Ovary (tissue), 9 donors: ENCODE data around the gene CDADC1. TPM values are rescaled to one million over a fixed set of nuclear protein-coding genes. Genes with fewer than 3 reads are reported as not detected.
"Not testable (repeated sequence)": the region's sequence is repeated elsewhere in the genome, so short reads cannot be mapped to it uniquely, and the experiment has no call there.

ENCODE experiments used
- DNase-seq, 5 donors: peaks; one replicate each; pipeline ENCODE4 v3.0.0-alpha.2; 2019 to 2020
- H3K27ac ChIP-seq, 2 donors: fragments of 200-600 bp; one replicate each; pipeline versions ENCODE4 v1.5.1 to v1.8.0; 2019 to 2022
- H3K27me3 ChIP-seq: fragments of 200-600 bp; one replicate; pipeline ENCODE4 v1.8.0; 2022
- H3K36me3 ChIP-seq: fragments of 200-600 bp; sonication (generic); one replicate; pipeline ENCODE4 v1.5.1; 2019
- H3K4me1 ChIP-seq: one replicate; pipeline ENCODE4 v1.8.1; 2013; ENCODE audit warnings: mild to moderate bottlenecking, moderate library complexity; ENCODE audit not compliant: insufficient read depth
- H3K4me3 ChIP-seq: fragments of 200-600 bp; sonication (generic); one replicate; pipeline ENCODE4 v1.5.1; 2017
- H3K9me3 ChIP-seq, 2 donors: fragments of 200-600 bp in 1 of 2; sonication (generic) in 1 of 2; one replicate each; pipeline versions ENCODE4 v1.5.1 to v1.8.1; 2013 to 2019; ENCODE audit warnings: mild to moderate bottlenecking in 1 of 2, moderate library complexity in 1 of 2
- CTCF ChIP-seq, 3 donors: fragments of 450-650 bp in 2 of 3; fragments of 200-600 bp in 1 of 3; IDR thresholded peaks; one replicate each; pipeline versions ENCODE4 v1.5.1 to v1.8.0; 2016 to 2022; ENCODE audit warnings: antibody characterized with exemption in 3 of 3, mild to moderate bottlenecking in 1 of 3
- EP300 ChIP-seq: sonication (generic); formaldehyde crosslinking; IDR thresholded peaks from one replicate; pipeline ENCODE4 v1.6.1; 2017; ENCODE audit warnings: antibody characterized with exemption
- POLR2A ChIP-seq: fragments of 450-650 bp; IDR thresholded peaks from one replicate; pipeline ENCODE4 v1.6.1; 2017; ENCODE audit warnings: antibody characterized with exemption, mild to moderate bottlenecking, moderate library complexity
- WGBS, 3 donors: extraction: QIAGEN DNeasy Blood & Tissue Kit in 1 of 3; methylation state at CpG; one replicate each; pipeline versions ENCODE4 v1.1.5 to v1.1.7; 2013 to 2017; 5-methylcytosine and 5-hydroxymethylcytosine counted together
- intact Hi-C, 4 donors: fragments of 100-400 bp; cut with DNase I; formaldehyde crosslinking; loops; one replicate each; pipeline versions ENCODE4 v1.11.0 to v1.15.1; 2022 to 2023
- polyA plus RNA-seq, 2 donors: library from polyadenylated mRNA; stranded (reverse); fragments of 200-250 nt in 1 of 2; fragments of 350-450 nt in 1 of 2; fragmentation: Illumina TruSeq in 1 of 2; extraction: RNeasy Lipid Tissue Mini Kit (QIAGEN cat#74804) in 1 of 2; gene quantifications; one replicate each; pipeline ENCODE4 v1.2.3, GENCODE V29; 2013 to 2014
- total RNA-seq, 7 donors: library from RNA; depleted of rRNA in 2 of 7; stranded (reverse); fragments of >200 nt in 2 of 7; fragmentation: NEBNext Ultra II Directional in 3 of 7; extraction: Animal tissue kit (Norgen Biotek cat#: 25700) in 3 of 7; gene quantifications; one replicate each; pipeline versions ENCODE4 v1.1.0 to v1.2.4, GENCODE V29; 2016 to 2023
- donor health status: DM: no; HTN: no; CAD: no; lungs with moderate emphysema.
- donor health status: DM: no; HTN: no; CAD: no.
- donor health status: Bipolar disorder and iron deficiency.
- donor health status: DM: yes; HTN: yes; CAD: no.
- donor health status: DM: no; HTN: no; CAD: no.
- donor health status: DM: yes; HTN: yes; CAD: no.

Gene CDADC1
- total and polyA plus RNA-seq, 9 donors = 7.5 to 17.9 (median 13.0) TPM

GRCh38 chr13:49320975-49321374, 73.2 kb downstream of the CDADC1 start:
- WGBS, 3 donors = 64 to 78% (median 67%) methylated on average over 2 of the region's 2 CpGs
- Histone ChIP-seq H3K9me3 (no peaks in the 10 kb centered on the region), H3K36me3 (no peaks in the 10 kb centered on the region), H3K27ac (no peak overlapping the region), H3K4me1 (peaks cover 4% of the 10 kb centered on the region), H3K4me3 (no peak overlapping the region), H3K27me3 (no peaks in the 10 kb centered on the region)
- DNase-seq = no peak
- TF ChIP-seq CTCF (IDR thresholded peaks at IDR 0.05) (no peak), EP300 (no peak), POLR2A (no peak)
- intact Hi-C loops = no loop called here

- 93 to 95% (median 94%) methylated on average over 2 of the region's 2 CpGs for WGBS, 3 donors
- H3K27ac ChIP-seq = no peak overlapping the region
- TF ChIP-seq CTCF (IDR thresholded peaks at IDR 0.05) = no peak
- no peak for TF ChIP-seq POLR2A
- no peak for TF ChIP-seq EP300
- H3K4me3 ChIP-seq = no peak overlapping the region
- H3K36me3 ChIP-seq = no peaks in the 10 kb centered on the region
- intact Hi-C loops = no loop called here
- H3K4me1 ChIP-seq = peaks cover 7% of the 10 kb centered on the region
- no peak for DNase-seq
- no peaks in the 10 kb centered on the region for H3K9me3 ChIP-seq
- H3K27me3 ChIP-seq = no peaks in the 10 kb centered on the region
These were observed 75.0 kb downstream of the CDADC1 start for GRCh38 chr13:49322702-49323101.

- intact Hi-C loops = no loop called here
- 97 to 98% (median 98%) methylated on average over 7 of the region's 7 CpGs for WGBS, 3 donors
These were observed 75.6 kb downstream of the CDADC1 start for GRCh38 chr13:49323344-49323743.

GRCh38 chr13:49326222-49326917, 78.6 kb downstream of the CDADC1 start:
- Histone ChIP-seq H3K36me3 (no peaks in the 10 kb centered on the region), H3K4me3 (no peak overlapping the region), H3K27me3 (no peaks in the 10 kb centered on the region), H3K9me3 (no peaks in the 10 kb centered on the region), H3K4me1 (peaks cover 5% of the 10 kb centered on the region), H3K27ac (no peak overlapping the region)
- DNase-seq = no peak
- TF ChIP-seq CTCF (IDR thresholded peaks at IDR 0.05) (no peak), POLR2A (no peak), EP300 (no peak)
- WGBS, 3 donors = 44 to 51% (median 44%) methylated on average over 7 of the region's 7 CpGs
- intact Hi-C loops = no loop called here

More at GRCh38 chr13:49323344-49323743, 75.6 kb downstream of the CDADC1 start:
- H3K9me3 ChIP-seq = no peaks in the 10 kb centered on the region
- no peak overlapping the region for H3K27ac ChIP-seq
- H3K27me3 ChIP-seq = no peaks in the 10 kb centered on the region
- no peak overlapping the region for H3K4me3 ChIP-seq
- no peak for TF ChIP-seq POLR2A
- TF ChIP-seq CTCF (IDR thresholded peaks at IDR 0.05) = no peak
- no peak for TF ChIP-seq EP300
- no peak for DNase-seq
- no peaks in the 10 kb centered on the region for H3K36me3 ChIP-seq
- H3K4me1 ChIP-seq = peaks cover 7% of the 10 kb centered on the region

- H3K4me1 ChIP-seq, intact Hi-C loops, H3K9me3 ChIP-seq, H3K4me3 ChIP-seq, H3K27me3 ChIP-seq, DNase-seq, H3K27ac ChIP-seq, H3K36me3 ChIP-seq: not testable (repeated sequence)
- 97 to 98% (median 98%) methylated on average over 3 of the region's 3 CpGs for WGBS, 3 donors
These were observed 79.4 kb downstream of the CDADC1 start for GRCh38 chr13:49327145-49327544.
